HG02973 (cell line): ENCODE results near the gene CPNE5.
A peak's percentile ranks its signal among the peaks of the same experiment; 100 is the strongest.

Experiments used
- ATAC-seq: cut with Tn5 transposase; IDR thresholded peaks from one replicate; pipeline ENCODE4 v1.9.1; 2021; ENCODE audit warnings: moderate library complexity; ENCODE audit not compliant: unreplicated experiment

The CPNE5 gene

GRCh38 chr6:36769183-36769675 is 70.0 kb downstream of the CPNE5 start:
- ATAC-seq: no peak

GRCh38 chr6:36766399-36766945 is 72.8 kb downstream of the CPNE5 start:
- no peak for ATAC-seq

- ATAC-seq: peak; percentile 73
These were observed 73.4 kb downstream of the CPNE5 start for GRCh38 chr6:36765594-36766398.

GRCh38 chr6:36765190-36765589 is 74.1 kb downstream of the CPNE5 start:
- no peak for ATAC-seq

GRCh38 chr6:36762123-36762522 is 77.1 kb downstream of the CPNE5 start:
- no peak for ATAC-seq

GRCh38 chr6:36760685-36761435 is 78.4 kb downstream of the CPNE5 start:
- no peak for ATAC-seq

- ATAC-seq: no peak
These were observed 80.0 kb downstream of the CPNE5 start for GRCh38 chr6:36759148-36759759.

GRCh38 chr6:36758516-36759147 is 80.6 kb downstream of the CPNE5 start:
- no peak for ATAC-seq

GRCh38 chr6:36757943-36758508 is 81.2 kb downstream of the CPNE5 start:
- no peak for ATAC-seq

GRCh38 chr6:36757206-36757605 is 82.0 kb downstream of the CPNE5 start:
- no peak for ATAC-seq

GRCh38 chr6:36756786-36757185 is 82.5 kb downstream of the CPNE5 start:
- no peak for ATAC-seq

- peak; percentile 40 for ATAC-seq
These were observed 83.6 kb downstream of the CPNE5 start for GRCh38 chr6:36755435-36756348.

- no peak for ATAC-seq
These were observed 84.4 kb downstream of the CPNE5 start for GRCh38 chr6:36754582-36755434.

GRCh38 chr6:36753671-36754405 is 85.4 kb downstream of the CPNE5 start:
- ATAC-seq: no peak

GRCh38 chr6:36752886-36753506 is 86.2 kb downstream of the CPNE5 start:
- ATAC-seq: no peak

- ATAC-seq: no peak
These were observed 86.9 kb downstream of the CPNE5 start for GRCh38 chr6:36752187-36752885.

- no peak for ATAC-seq
These were observed 87.4 kb downstream of the CPNE5 start for GRCh38 chr6:36751833-36752186.
